Tibial nerve (tissue), 4 donors: ENCODE data around the gene HMGXB4. TPM values are rescaled to one million over a fixed set of nuclear protein-coding genes. Genes with fewer than 3 reads are reported as not detected.

ENCODE experiments used
- DNase-seq, 2 donors: peaks; one replicate each; pipeline ENCODE4 v3.0.0-alpha.2; 2019; ENCODE audit warnings: low spot score in 2 of 2
- H3K27ac ChIP-seq, 4 donors: fragments of 200-600 bp; sonication (generic) in 3 of 4; one replicate each; pipeline ENCODE4 v1.5.1; 2017 to 2019; ENCODE audit warnings: mild to moderate bottlenecking in 1 of 4
- H3K27me3 ChIP-seq, 2 donors: fragments of 200-600 bp; sonication (generic) in 1 of 2; one replicate each; pipeline versions ENCODE4 v1.5.1 to v1.6.0; 2017 to 2019
- H3K36me3 ChIP-seq, 3 donors: fragments of 200-600 bp; sonication (generic); one replicate each; pipeline ENCODE4 v1.5.1; 2018 to 2019
- H3K4me1 ChIP-seq, 4 donors: fragments of 200-600 bp; sonication (generic) in 3 of 4; one replicate each; pipeline ENCODE4 v1.5.1; 2017 to 2019
- H3K4me3 ChIP-seq, 4 donors: fragments of 200-600 bp; sonication (generic) in 3 of 4; one replicate each; pipeline ENCODE4 v1.5.1; 2017 to 2019; ENCODE audit warnings: mild to moderate bottlenecking in 1 of 4, moderate library complexity in 1 of 4
- H3K9me3 ChIP-seq, 4 donors: fragments of 200-600 bp; sonication (generic) in 3 of 4; one replicate each; pipeline ENCODE4 v1.5.1; 2017 to 2019
- CTCF ChIP-seq, 5 experiments: fragments of 200-600 bp in 3 of 5; fragments of 450-650 bp in 2 of 5; sonication (generic) in 3 of 5; IDR thresholded peaks; one replicate each; pipeline ENCODE4 v1.5.1; 2016 to 2019; ENCODE audit warnings: antibody characterized with exemption in 5 of 5, mild to moderate bottlenecking in 3 of 5, moderate library complexity in 2 of 5
- EP300 ChIP-seq, 2 donors: sonication (generic); formaldehyde crosslinking; IDR thresholded peaks; one replicate each; pipeline ENCODE4 v1.6.1; 2017; ENCODE audit warnings: antibody characterized with exemption in 2 of 2, mild to moderate bottlenecking in 1 of 2
- POLR2A ChIP-seq, 2 donors: fragments of 450-650 bp; IDR thresholded peaks; one replicate each; pipeline ENCODE4 v1.6.1; 2017; ENCODE audit warnings: antibody characterized with exemption in 2 of 2, mild to moderate bottlenecking in 2 of 2, moderate library complexity in 2 of 2
- WGBS, 2 donors: methylation state at CpG; one replicate each; pipeline ENCODE4 v1.1.5; 2018; 5-methylcytosine and 5-hydroxymethylcytosine counted together
- total RNA-seq, 4 donors: library from RNA; depleted of rRNA; stranded (reverse); fragments of >200 nt; gene quantifications; one replicate each; pipeline ENCODE4 v1.1.0, GENCODE V29; 2016

The HMGXB4 gene
- total RNA-seq, 4 donors from 2014 or later: 15.9 to 23.7 (median 18.0) TPM

DNA sequence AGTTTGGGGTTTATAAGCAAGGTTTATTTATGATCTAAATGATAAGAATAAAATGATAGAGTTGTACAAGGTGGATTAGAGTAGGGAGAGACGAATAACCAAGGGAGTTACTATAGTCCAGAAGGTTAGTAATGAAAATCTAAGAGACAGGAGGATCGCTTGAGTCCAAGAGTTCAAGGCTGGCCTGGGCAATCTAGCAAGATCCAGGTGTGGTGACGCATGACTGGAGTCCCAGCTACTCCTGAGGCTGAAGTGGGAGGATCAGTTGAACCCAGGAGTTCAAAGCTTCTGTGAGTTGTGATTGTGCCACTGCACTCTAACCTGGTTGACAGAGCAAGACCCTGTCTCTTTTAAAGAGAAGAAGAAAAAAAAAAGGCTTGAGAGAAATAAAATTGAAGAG is 12.3 kb downstream of the HMGXB4 start:
- WGBS, 2 donors: 94 to 99% methylated on average over 3 of the region's 3 CpGs
- H3K4me3 ChIP-seq: no peak overlapping the region
- TF ChIP-seq CTCF (IDR thresholded peaks at IDR 0.05) (no peak), EP300 (IDR thresholded peaks at IDR 0.05) (no peak), POLR2A (IDR thresholded peaks at IDR 0.05) (no peak)
- no peaks in the 10 kb centered on the region for H3K4me1 ChIP-seq
- no peak for DNase-seq
- H3K27me3 ChIP-seq: no peaks in the 10 kb centered on the region
- peaks cover 0 to 92% (median 2%) of the 10 kb centered on the region in 3 donors for H3K36me3 ChIP-seq
- H3K9me3 ChIP-seq: no peaks in the 10 kb centered on the region
- H3K27ac ChIP-seq: no peak overlapping the region

GRCh38 chr22:35274154-35274871 is 17.0 kb downstream of the HMGXB4 start:
- Histone ChIP-seq H3K9me3 (no peaks in the 10 kb centered on the region), H3K4me3 (no peak overlapping the region), H3K27ac (no peak overlapping the region), H3K4me1 (no peaks in the 10 kb centered on the region), H3K27me3 (no peaks in the 10 kb centered on the region), H3K36me3 (peaks cover 0 to 75% (median 0%) of the 10 kb centered on the region in 3 donors)
- 93 to 94% methylated on average over 8 of the region's 8 CpGs for WGBS, 2 donors
- TF ChIP-seq EP300 (IDR thresholded peaks at IDR 0.05) (no peak), POLR2A (IDR thresholded peaks at IDR 0.05) (no peak), CTCF (IDR thresholded peaks at IDR 0.05) (no peak)
- no peak for DNase-seq

- H3K27ac ChIP-seq: no peak overlapping the region
- H3K36me3 ChIP-seq: peaks cover 0 to 64% (median 0%) of the 10 kb centered on the region in 3 donors
- no peak overlapping the region for H3K4me3 ChIP-seq
- DNase-seq: no peak
- no peaks in the 10 kb centered on the region for H3K27me3 ChIP-seq
- WGBS, 2 donors: 91 to 100% methylated on average over 1 of the region's 1 CpG
- no peaks in the 10 kb centered on the region for H3K4me1 ChIP-seq
- TF ChIP-seq POLR2A (IDR thresholded peaks at IDR 0.05) (no peak), EP300 (IDR thresholded peaks at IDR 0.05) (no peak), CTCF (IDR thresholded peaks at IDR 0.05) (no peak)
- no peaks in the 10 kb centered on the region for H3K9me3 ChIP-seq
These were observed 18.3 kb downstream of the HMGXB4 start for GRCh38 chr22:35275580-35275979.

GRCh38 chr22:35276019-35276418 is 18.7 kb downstream of the HMGXB4 start:
- Histone ChIP-seq H3K36me3 (peaks cover 0 to 59% (median 0%) of the 10 kb centered on the region in 3 donors), H3K27me3 (no peaks in the 10 kb centered on the region), H3K4me3 (no peak overlapping the region), H3K4me1 (no peaks in the 10 kb centered on the region), H3K9me3 (no peaks in the 10 kb centered on the region), H3K27ac (no peak overlapping the region)
- DNase-seq: no peak
- TF ChIP-seq CTCF (IDR thresholded peaks at IDR 0.05) (no peak), POLR2A (IDR thresholded peaks at IDR 0.05) (no peak), EP300 (IDR thresholded peaks at IDR 0.05) (no peak)
- WGBS, 2 donors: 78 to 83% methylated on average over 4 of the region's 4 CpGs

- WGBS, 2 donors: 93 to 100% methylated on average over 1 of the region's 1 CpG
- H3K27ac ChIP-seq: no peak overlapping the region
- peaks cover 4 to 86% (median 20%) of the 10 kb centered on the region in 3 donors for H3K36me3 ChIP-seq
- H3K4me3 ChIP-seq: no peak overlapping the region
- no peaks in the 10 kb centered on the region for H3K27me3 ChIP-seq
- no peaks in the 10 kb centered on the region for H3K4me1 ChIP-seq
- no peak for TF ChIP-seq EP300 (IDR thresholded peaks at IDR 0.05)
- TF ChIP-seq POLR2A (IDR thresholded peaks at IDR 0.05): no peak
- no peak for TF ChIP-seq CTCF (IDR thresholded peaks at IDR 0.05)
- no peaks in the 10 kb centered on the region for H3K9me3 ChIP-seq
- DNase-seq: no peak
These were observed 30.8 kb downstream of the HMGXB4 start for GRCh38 chr22:35288116-35288515.
